GM12878 (cell line): ENCODE data around the gene CFAP65.

Source experiments
- CTCF ChIP-seq, 3 experiments: IDR thresholded peaks in 2 of 3; conservative IDR thresholded peaks in 1 of 3; 2 replicates each; pipeline ENCODE4 v1.5.1; 2011; ENCODE audit warnings: low read depth in 3 of 3, low read length in 3 of 3, mild to moderate bottlenecking in 3 of 3, control low read depth in 2 of 3, moderate library complexity in 2 of 3, inconsistent platforms in 1 of 3, mixed read lengths in 1 of 3; ENCODE audit not compliant: control insufficient read depth in 2 of 3, insufficient read depth in 1 of 3; ENCODE audit errors: extremely low read depth in 1 of 3
- E2F4 ChIP-seq: IDR thresholded peaks from 2 replicates; pipeline ENCODE4 v1.6.1; 2012; ENCODE audit warnings: low read depth, low read length, improper control_type of control experiment
- EP300 ChIP-seq, 2 experiments: fragments of 150-350 bp in 1 of 2; IDR thresholded peaks; 2 replicates each; pipeline ENCODE4 v1.6.1; 2011 to 2012; ENCODE audit warnings: low read depth in 2 of 2, low read length in 2 of 2, borderline replicate concordance in 1 of 2, improper control_type of control experiment in 1 of 2, inconsistent platforms in 1 of 2; ENCODE audit not compliant: control insufficient read depth in 1 of 2
- POLR2A ChIP-seq: IDR thresholded peaks from 2 replicates; pipeline ENCODE4 v1.6.1; 2011; ENCODE audit warnings: low read depth, mild to moderate bottlenecking, low read length
- TCF12 ChIP-seq: IDR thresholded peaks from 2 replicates; pipeline ENCODE4 v1.6.1; 2011; ENCODE audit warnings: low read depth, mild to moderate bottlenecking, low read length
- ZNF384 ChIP-seq: IDR thresholded peaks from 2 replicates; pipeline ENCODE4 v1.6.1; 2012; ENCODE audit warnings: low read depth, mild to moderate bottlenecking, low read length, improper control_type of control experiment, borderline replicate concordance

DNA sequence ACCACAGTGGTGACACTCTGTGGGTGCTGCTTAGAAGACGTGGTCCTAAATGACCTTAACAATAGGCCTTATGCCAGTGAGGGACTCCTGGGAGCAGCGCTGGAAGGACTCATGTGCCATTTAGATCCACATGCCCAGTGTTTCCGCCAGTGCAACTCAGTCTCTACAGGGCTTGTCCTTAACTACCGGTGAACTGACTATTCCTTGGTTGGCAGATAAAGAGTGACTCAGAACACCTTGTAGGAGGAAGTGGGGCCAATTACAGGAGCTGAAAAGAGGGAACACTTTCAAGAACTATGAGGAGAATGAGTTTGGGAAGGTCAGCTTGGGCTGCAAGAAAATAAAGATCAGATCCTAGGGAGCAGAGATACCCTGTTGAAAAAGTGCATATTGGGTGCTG lies 83.6 kb downstream of the CFAP65 start:
- TF ChIP-seq ZNF384 (no peak), POLR2A (no peak), CTCF (IDR thresholded peaks at IDR 0.05 in 2 of 3, conservative IDR thresholded peaks at IDR 0.05 in 1 of 3; ENCODE audit: control insufficient read depth in 2 of 3, extremely low read depth in 1 of 3, insufficient read depth in 1 of 3, low read depth in 3 of 3, low read length in 3 of 3) (no peak), E2F4 (no peak), EP300 (IDR thresholded peaks at IDR 0.05; ENCODE audit: borderline replicate concordance in 1 of 2, control insufficient read depth in 1 of 2, low read depth in 2 of 2, low read length in 2 of 2) (no peak), TCF12 (no peak)
